Kidney (tissue), 14 donors: Measurements from ENCODE around the gene CADPS. TPM values are rescaled to one million over a fixed set of nuclear protein-coding genes. Genes with fewer than 3 reads are reported as not detected.

Source experiments
- DNase-seq, 5 donors: peaks; one replicate each; pipeline ENCODE4 v3.0.0-alpha.2; 2013 to 2020
- FAIRE-seq: peaks from 2 replicates; lab custom pipeline; 2012; peaks lifted over from hg19 to GRCh38; lab: Jason Lieb, UNC
- H3K27ac ChIP-seq, 2 donors: one replicate each; pipeline ENCODE4 v1.7.0; 2013; ENCODE audit warnings: low read depth in 2 of 2, low read length in 2 of 2, inconsistent platforms in 1 of 2
- H3K27me3 ChIP-seq: one replicate; pipeline ENCODE4 v1.7.1; 2013; ENCODE audit warnings: low read length, inconsistent platforms; ENCODE audit not compliant: control insufficient read depth, insufficient read depth
- H3K36me3 ChIP-seq, 3 donors: one replicate each; pipeline versions ENCODE4 v1.7.0 to v1.7.1; 2013; ENCODE audit warnings: low read length in 3 of 3, control low read depth in 1 of 3, inconsistent platforms in 1 of 3; ENCODE audit not compliant: insufficient read depth in 3 of 3, control insufficient read depth in 2 of 3
- H3K4me1 ChIP-seq, 3 donors: one replicate each; pipeline versions ENCODE4 v1.7.0 to v1.7.1; 2013; ENCODE audit warnings: low read length in 3 of 3, inconsistent platforms in 1 of 3, low read depth in 1 of 3; ENCODE audit not compliant: control insufficient read depth in 2 of 3, insufficient read depth in 2 of 3
- H3K4me3 ChIP-seq, 3 donors: one replicate each; pipeline versions ENCODE4 v1.7.0 to v1.8.1; 2013; ENCODE audit warnings: low read length in 3 of 3, control low read depth in 1 of 3, inconsistent platforms in 1 of 3
- H3K9ac ChIP-seq, 3 donors: one replicate each; pipeline versions ENCODE4 v1.7.0 to v1.7.1; 2013; ENCODE audit warnings: low read length in 3 of 3, control low read depth in 1 of 3, inconsistent platforms in 1 of 3
- H3K9me3 ChIP-seq, 3 donors: one replicate each; pipeline versions ENCODE4 v1.7.0 to v1.7.1; 2013; ENCODE audit warnings: low read length in 3 of 3, control low read depth in 1 of 3, inconsistent platforms in 1 of 3; ENCODE audit not compliant: control insufficient read depth in 2 of 3, insufficient read depth in 1 of 3
- CTCF ChIP-seq: IDR thresholded peaks from 3 replicates; pipeline ENCODE4 v1.5.1; 2012; ENCODE audit warnings: mild to moderate bottlenecking, moderate library complexity, borderline replicate concordance; ENCODE audit not compliant: insufficient read depth; ENCODE audit errors: extremely low read depth
- intact Hi-C: fragments of 100-400 bp; cut with DNase I; formaldehyde crosslinking; loops from one replicate; pipeline ENCODE4 v1.11.1; 2022
- polyA plus RNA-seq: library from polyadenylated mRNA; stranded (reverse); fragments of 350-450 nt; fragmentation: Illumina TruSeq; extraction: RNeasy Lipid Tissue Mini Kit (QIAGEN cat#74804); gene quantifications from one replicate; pipeline ENCODE4 v1.2.3, GENCODE V29; 2014; ENCODE audit warnings: low read depth, low replicate concordance; ENCODE audit not compliant: insufficient read depth
- total RNA-seq: library from RNA; stranded (reverse); fragmentation: NEBNext Ultra II Directional; extraction: Animal tissue kit (Norgen Biotek cat#: 25700); gene quantifications from one replicate; pipeline ENCODE4 v1.2.1, GENCODE V29; 2021
- donor health status: control.
- donor health status: control.
- donor health status: control.
- donor health status: control.
- donor health status: control.
- donor health status: DM: yes; HTN: yes; CAD: no.
- donor health status: Normal renal cell carcinoma (clear cell type).

CADPS gene
- total and polyA plus RNA-seq, 2 donors from 2014 or later = 0.98 TPM; not detected in 1

- Histone ChIP-seq H3K36me3 (no peaks in the 10 kb centered on the region), H3K27me3 (no peaks in the 10 kb centered on the region), H3K9ac (no peak overlapping the region), H3K4me1 (no peaks in the 10 kb centered on the region), H3K27ac (no peak overlapping the region), H3K4me3 (no peak overlapping the region), H3K9me3 (no peaks in the 10 kb centered on the region)
- intact Hi-C loops = no loop called here
- DNase-seq (peak in 2 of 5 donors; percentile 14 to 50), FAIRE-seq (no peak)
- no peak for TF ChIP-seq CTCF
Observed at GRCh38 chr3:62708638-62709373, 166.4 kb downstream of the CADPS start.

- TF ChIP-seq CTCF = no peak
- intact Hi-C loops = no loop called here
Observed at GRCh38 chr3:62705721-62706120, 169.5 kb downstream of the CADPS start.

GRCh38 chr3:62703451-62704167 lies 171.6 kb downstream of the CADPS start:
- no peak for FAIRE-seq

More at GRCh38 chr3:62705721-62706120, 169.5 kb downstream of the CADPS start:
- H3K4me3 ChIP-seq = no peak overlapping the region
- H3K9me3 ChIP-seq = no peaks in the 10 kb centered on the region
- H3K4me1 ChIP-seq = no peaks in the 10 kb centered on the region
- H3K9ac ChIP-seq = no peak overlapping the region
- H3K27me3 ChIP-seq = no peaks in the 10 kb centered on the region
- no peak overlapping the region for H3K27ac ChIP-seq
- FAIRE-seq (no peak), DNase-seq (no peak)
- H3K36me3 ChIP-seq = no peaks in the 10 kb centered on the region

More at GRCh38 chr3:62703451-62704167, 171.6 kb downstream of the CADPS start:
- no peak overlapping the region for H3K27ac ChIP-seq
- no peak for DNase-seq
- no peak for TF ChIP-seq CTCF
- H3K4me1 ChIP-seq = no peaks in the 10 kb centered on the region
- no peak overlapping the region for H3K4me3 ChIP-seq
- no peaks in the 10 kb centered on the region for H3K36me3 ChIP-seq
- intact Hi-C loops = no loop called here
- H3K9me3 ChIP-seq = no peaks in the 10 kb centered on the region
- H3K9ac ChIP-seq = no peak overlapping the region
- H3K27me3 ChIP-seq = no peaks in the 10 kb centered on the region
